ENCODE data around the gene CTNND1.

Gene CTNND1

GRCh38 chr11:57764566-57764965, 3.0 kb downstream of the CTNND1 start:
- DNase-seq = no peak

GRCh38 chr11:57764972-57765371, 3.4 kb downstream of the CTNND1 start:
- DNase-seq = no peak

GRCh38 chr11:57770793-57771192, 9.2 kb downstream of the CTNND1 start:
- DNase-seq = no peak

GRCh38 chr11:57771365-57771764, 9.8 kb downstream of the CTNND1 start:
- no peak for DNase-seq

- DNase-seq = no peak
These were observed 11.0 kb downstream of the CTNND1 start for GRCh38 chr11:57772562-57772961.

GRCh38 chr11:57773026-57773598, 11.5 kb downstream of the CTNND1 start:
- no peak for DNase-seq

GRCh38 chr11:57775491-57775890, 13.9 kb downstream of the CTNND1 start:
- DNase-seq = no peak

GRCh38 chr11:57776031-57776521, 14.5 kb downstream of the CTNND1 start:
- DNase-seq = no peak

GRCh38 chr11:57776577-57777210, 15.1 kb downstream of the CTNND1 start:
- DNase-seq = no peak

- DNase-seq = no peak
These were observed 16.3 kb downstream of the CTNND1 start for GRCh38 chr11:57777969-57778317.

GRCh38 chr11:57778318-57779037, 16.9 kb downstream of the CTNND1 start:
- DNase-seq = no peak

GRCh38 chr11:57779276-57779675, 17.7 kb downstream of the CTNND1 start:
- DNase-seq = no peak

GRCh38 chr11:57781529-57781943, 19.9 kb downstream of the CTNND1 start:
- DNase-seq = no peak

- no peak for DNase-seq
These were observed 23.5 kb downstream of the CTNND1 start for GRCh38 chr11:57785072-57785471.

GRCh38 chr11:57786436-57786835, 24.8 kb downstream of the CTNND1 start:
- no peak for DNase-seq

GRCh38 chr11:57787006-57787604, 25.5 kb downstream of the CTNND1 start:
- no peak for DNase-seq

GRCh38 chr11:57787920-57788702, 26.5 kb downstream of the CTNND1 start:
- DNase-seq = no peak

GRCh38 chr11:57788703-57789088, 27.1 kb downstream of the CTNND1 start:
- no peak for DNase-seq

GRCh38 chr11:57791321-57792059, 29.9 kb downstream of the CTNND1 start:
- DNase-seq = no peak

GRCh38 chr11:57792060-57792541, 30.5 kb downstream of the CTNND1 start:
- peak; percentile 82 for DNase-seq

- no peak for DNase-seq
These were observed 31.3 kb downstream of the CTNND1 start for GRCh38 chr11:57792870-57793269.
